GM12874 (cell line): ENCODE measurements around the gene MYH10.

ENCODE experiments used
- TF ChIP-seq, protein P1 (sequence below): IDR thresholded peaks from 2 replicates; pipeline ENCODE4 v1.5.1; 2011; ENCODE audit warnings: low read depth, mild to moderate bottlenecking, control low read depth, low read length, moderate library complexity; ENCODE audit not compliant: insufficient read depth

The MYH10 gene

DNA sequence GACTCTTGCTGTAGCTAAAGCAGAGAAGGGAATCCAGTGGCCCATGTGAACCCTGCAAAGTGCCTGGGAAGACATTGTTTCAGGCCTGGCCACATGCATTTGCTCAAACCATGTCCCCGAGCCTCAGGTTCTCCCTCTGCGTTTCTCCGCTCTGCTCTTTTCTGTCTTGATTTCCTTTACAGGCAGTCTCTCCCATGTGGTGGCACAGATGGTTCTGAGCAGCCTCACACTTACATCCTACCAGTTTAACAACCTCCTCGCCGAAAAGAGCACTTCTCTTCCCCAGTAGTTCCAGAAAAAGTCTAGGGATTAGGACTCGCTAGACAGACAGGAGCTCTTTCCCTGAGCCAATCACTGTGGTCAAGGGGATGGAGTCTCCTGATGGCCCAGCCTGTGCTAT is 28.3 kb upstream of the MYH10 start:
- TF ChIP-seq, protein P1, sequence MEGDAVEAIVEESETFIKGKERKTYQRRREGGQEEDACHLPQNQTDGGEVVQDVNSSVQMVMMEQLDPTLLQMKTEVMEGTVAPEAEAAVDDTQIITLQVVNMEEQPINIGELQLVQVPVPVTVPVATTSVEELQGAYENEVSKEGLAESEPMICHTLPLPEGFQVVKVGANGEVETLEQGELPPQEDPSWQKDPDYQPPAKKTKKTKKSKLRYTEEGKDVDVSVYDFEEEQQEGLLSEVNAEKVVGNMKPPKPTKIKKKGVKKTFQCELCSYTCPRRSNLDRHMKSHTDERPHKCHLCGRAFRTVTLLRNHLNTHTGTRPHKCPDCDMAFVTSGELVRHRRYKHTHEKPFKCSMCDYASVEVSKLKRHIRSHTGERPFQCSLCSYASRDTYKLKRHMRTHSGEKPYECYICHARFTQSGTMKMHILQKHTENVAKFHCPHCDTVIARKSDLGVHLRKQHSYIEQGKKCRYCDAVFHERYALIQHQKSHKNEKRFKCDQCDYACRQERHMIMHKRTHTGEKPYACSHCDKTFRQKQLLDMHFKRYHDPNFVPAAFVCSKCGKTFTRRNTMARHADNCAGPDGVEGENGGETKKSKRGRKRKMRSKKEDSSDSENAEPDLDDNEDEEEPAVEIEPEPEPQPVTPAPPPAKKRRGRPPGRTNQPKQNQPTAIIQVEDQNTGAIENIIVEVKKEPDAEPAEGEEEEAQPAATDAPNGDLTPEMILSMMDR = no peak

DNA sequence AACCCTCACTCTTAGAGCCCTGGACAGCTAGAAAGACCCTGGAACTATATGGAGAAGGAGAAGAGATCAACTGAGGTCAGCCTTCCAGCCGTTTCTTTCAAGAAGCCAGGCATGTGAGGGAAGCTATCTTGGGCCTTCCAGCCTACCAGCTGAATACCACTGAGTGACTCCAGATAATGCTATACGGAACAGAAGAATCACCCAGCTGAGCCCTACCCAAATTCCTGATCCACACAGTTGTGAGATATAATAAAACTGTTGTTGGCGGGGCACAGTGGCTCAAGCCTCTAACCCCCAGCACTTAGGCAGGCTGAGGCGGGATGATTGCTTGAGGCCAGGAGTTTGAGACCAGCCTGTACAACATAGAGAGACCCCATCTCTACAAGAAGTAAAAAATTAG is 26.2 kb upstream of the MYH10 start:
- TF ChIP-seq, protein P1 = no peak

DNA sequence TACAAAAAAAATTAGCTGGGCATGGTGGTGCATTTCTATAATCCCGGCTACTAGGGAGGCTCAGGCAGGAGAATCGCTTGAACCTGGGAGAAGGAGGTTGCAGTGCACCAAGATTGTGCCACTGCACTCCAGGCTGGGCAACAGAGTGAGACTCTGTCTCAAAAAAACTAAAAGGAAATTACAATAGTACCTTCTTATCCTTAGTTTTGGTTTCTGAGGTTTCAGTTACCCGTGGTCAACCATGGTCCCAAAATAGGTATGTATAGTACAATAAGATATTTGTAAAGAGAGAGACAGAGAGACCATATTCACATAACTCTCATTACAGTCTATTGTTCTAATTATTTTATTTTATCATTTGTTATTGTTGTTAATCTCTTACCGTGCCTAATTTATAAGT is 24.3 kb upstream of the MYH10 start:
- TF ChIP-seq, protein P1 = no peak

DNA sequence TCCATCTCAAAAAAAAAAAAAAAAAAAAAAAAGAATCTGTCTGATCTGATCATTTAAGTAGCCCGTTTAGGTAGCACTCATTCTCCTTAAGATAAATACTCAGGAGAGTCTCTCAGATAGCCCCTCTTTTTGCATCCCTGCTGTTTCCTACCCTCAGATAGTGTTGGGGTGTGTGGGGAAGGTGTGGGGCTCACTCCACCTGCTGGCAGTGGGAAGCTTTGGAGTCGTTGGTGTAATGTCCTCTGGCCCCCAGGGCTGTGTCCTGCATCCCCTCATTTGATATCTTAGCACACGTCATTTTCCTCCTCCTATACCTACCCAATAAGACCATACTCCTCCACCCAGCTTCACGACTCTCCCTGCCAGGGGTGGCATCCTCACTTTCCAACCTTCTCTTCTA is 20.5 kb upstream of the MYH10 start:
- TF ChIP-seq, protein P1 = no peak

DNA sequence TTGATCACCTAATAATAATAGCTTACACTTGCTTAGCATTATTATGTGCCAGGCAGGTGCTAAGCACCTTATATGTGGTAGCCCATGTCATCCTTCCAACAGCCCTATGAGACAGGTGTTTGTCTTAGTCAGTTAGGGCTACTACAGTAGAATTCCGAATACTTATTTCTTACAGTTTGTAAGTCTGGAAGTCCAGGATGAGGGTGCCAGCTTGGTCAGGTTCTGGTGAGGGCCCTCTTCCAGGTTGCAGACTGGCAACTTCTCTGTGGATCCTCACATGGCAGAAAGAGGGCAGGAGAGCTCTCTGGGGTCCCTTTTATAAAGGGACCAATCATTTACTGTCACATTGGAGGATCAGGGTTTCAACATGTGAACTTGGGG is 19.6 kb upstream of the MYH10 start:
- TF ChIP-seq, protein P1 = no peak

DNA sequence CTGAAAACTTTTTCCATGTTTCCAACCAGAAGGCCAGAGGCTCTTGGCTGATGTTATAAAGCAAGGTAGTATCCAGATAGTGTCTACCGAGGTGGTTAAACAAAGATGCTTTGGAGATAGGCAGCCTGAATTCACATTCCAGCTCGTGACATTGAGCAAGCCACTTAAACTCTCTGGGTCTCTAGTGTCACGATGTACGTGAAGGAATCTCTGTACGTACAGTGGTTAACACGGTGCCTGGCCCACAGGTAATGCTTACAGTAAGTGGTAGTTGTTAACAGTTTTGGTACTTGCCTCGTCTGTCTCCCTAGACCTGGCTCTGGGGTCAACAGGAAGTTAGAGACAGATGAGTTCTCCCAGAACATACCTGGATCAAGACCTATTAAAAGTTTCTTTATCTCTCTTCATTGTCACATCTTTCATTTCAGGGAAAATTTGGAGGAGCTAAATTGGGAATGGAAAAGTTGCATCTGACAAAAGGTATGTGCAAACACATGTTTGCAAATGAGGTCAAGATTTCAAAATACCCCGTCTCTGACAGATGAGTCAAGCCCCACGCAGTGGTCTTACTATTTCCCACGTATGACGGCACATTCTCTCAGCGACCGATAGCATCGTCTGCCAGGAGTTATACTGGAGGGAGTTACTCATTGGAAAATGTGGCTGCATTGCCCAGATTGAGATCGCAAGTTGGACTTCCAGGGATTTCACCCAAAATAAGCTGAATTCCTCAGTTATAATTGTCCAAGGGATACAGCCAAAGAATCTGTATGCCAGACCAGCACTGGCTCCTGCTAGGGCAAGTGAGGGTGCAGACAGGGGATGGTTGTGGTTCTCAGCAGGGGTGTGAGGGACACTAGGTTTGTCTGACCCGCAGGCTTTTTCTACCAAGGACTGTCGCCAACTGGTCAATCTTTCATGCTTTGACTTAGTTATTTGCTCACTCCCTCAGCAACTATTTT is 18.9 kb upstream of the MYH10 start:
- TF ChIP-seq, protein P1 = no peak

DNA sequence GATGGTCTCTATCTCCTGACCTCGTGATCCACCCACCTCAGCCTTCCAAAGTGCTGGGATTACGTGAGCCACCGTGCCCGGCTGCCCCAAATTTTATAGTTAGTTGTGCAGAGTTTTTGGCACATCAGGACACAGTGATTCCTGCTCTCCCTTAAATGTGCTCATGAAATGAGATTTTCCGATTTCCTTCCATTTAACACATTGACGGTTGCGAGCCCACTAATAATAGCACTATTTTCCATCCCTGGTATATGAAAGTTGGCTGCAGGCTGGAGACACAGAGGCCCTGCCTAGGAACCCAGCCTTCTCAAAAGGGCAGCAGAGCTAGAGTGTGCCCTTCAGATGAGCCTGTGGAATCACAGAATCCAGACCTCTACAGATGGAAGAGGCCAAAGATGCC is 17.4 kb upstream of the MYH10 start:
- TF ChIP-seq, protein P1 = no peak
